K562 (cell line): Measurements from ENCODE around the gene TRIP12. TPM values are rescaled to one million over a fixed set of nuclear protein-coding genes. Genes with fewer than 3 reads are reported as not detected.
A peak's percentile ranks its signal among the peaks of the same experiment; 100 is the strongest.

ENCODE experiments used
- ATAC-seq: fragments of 200-7000 bp; cut with Tn5 transposase; 3 replicates; pipeline ENCODE4 v1.9.1; 2020; ENCODE audit warnings: moderate library complexity
- BruUV-seq: library from RNA; stranded (reverse); fragments of 400-500 nt; replicated peaks from 2 replicates; lab custom pipeline; 2021; lab: Mats Ljungman, UMichigan
- CTCF ChIA-PET: fragments of 300-600 bp; formaldehyde crosslinking; extraction: SDS; loops from one replicate; lab custom pipeline; 2021; ENCODE audit warnings: low intra/inter-chr PET ratio; lab: Yijun Ruan, JAX
- POLR2A ChIA-PET: fragments of 300-600, 350-650 bp; sonication (Branson Sonifier 250); formaldehyde crosslinking; extraction: SDS; loops from one replicate; lab custom pipeline; 2021; ENCODE audit warnings: antibody characterized with exemption, inconsistent platforms; lab: Yijun Ruan, JAX
- DNase-seq, 4 experiments: peaks; one replicate each; pipeline versions ENCODE4 v3.0.0 to v3.0.0-alpha.2; 2011 to 2018; ENCODE audit warnings: low spot score in 3 of 4, mixed read lengths in 3 of 4; ENCODE audit errors: extremely low read depth in 1 of 4
- FAIRE-seq: peaks from 2 replicates; lab custom pipeline; 2011; peaks lifted over from hg19 to GRCh38; lab: Jason Lieb, UNC
- H2AFZ ChIP-seq: 2 replicates; pipeline ENCODE4 v1.6.0; 2011; ENCODE audit warnings: low read depth, low read length, control low read depth, inconsistent platforms
- H3K27ac ChIP-seq: fragments of 200-600 bp; 3 replicates; pipeline ENCODE4 v1.8.0; 2011; ENCODE audit warnings: low read depth, mild to moderate bottlenecking, control low read depth, inconsistent platforms, low read length, moderate library complexity, mixed read lengths; ENCODE audit errors: extremely low read depth
- H3K27me3 ChIP-seq, 2 experiments: fragments of 300-600 bp in 1 of 2; 2 replicates in 1 of 2; 3 replicates in 1 of 2; pipeline versions ENCODE4 v1.6.0 to v1.8.0; 2011; ENCODE audit warnings: inconsistent platforms in 2 of 2, low read length in 2 of 2, mild to moderate bottlenecking in 1 of 2, mixed read lengths in 1 of 2, moderate library complexity in 1 of 2; ENCODE audit not compliant: control insufficient read depth in 2 of 2, insufficient read depth in 2 of 2
- H3K36me3 ChIP-seq: fragments of 300-600 bp; 3 replicates; pipeline ENCODE4 v1.8.0; 2011; ENCODE audit warnings: mild to moderate bottlenecking, low read length, inconsistent platforms; ENCODE audit not compliant: control insufficient read depth, insufficient read depth
- H3K4me1 ChIP-seq, 2 experiments: fragments of 200-600 bp in 1 of 2; replicated peaks in 1 of 2; 2 replicates in 1 of 2; 3 replicates in 1 of 2; pipeline versions ENCODE4 v1.5.1 to v1.8.0; 2011; ENCODE audit warnings: inconsistent platforms in 2 of 2, low read length in 2 of 2, mild to moderate bottlenecking in 1 of 2, mixed read lengths in 1 of 2, moderate library complexity in 1 of 2; ENCODE audit not compliant: control insufficient read depth in 2 of 2, insufficient read depth in 2 of 2
- H3K4me2 ChIP-seq: 2 replicates; pipeline ENCODE4 v1.6.1; 2011; ENCODE audit warnings: low read length, control low read depth, inconsistent platforms, mixed read lengths; ENCODE audit not compliant: insufficient read depth
- H3K4me3 ChIP-seq: fragments of 200-600 bp; sonication (generic), shearing (Covaris generic); 2 replicates; pipeline ENCODE4 v1.5.1; 2016; ENCODE audit warnings: control low read depth, inconsistent platforms
- H3K79me2 ChIP-seq: fragments of 200-600 bp; 3 replicates; pipeline ENCODE4 v1.8.0; 2011; ENCODE audit warnings: low read length, inconsistent platforms; ENCODE audit not compliant: control insufficient read depth, insufficient read depth
- H3K9ac ChIP-seq, 2 experiments: 2 replicates each; pipeline versions ENCODE4 v1.6.0 to v1.6.1; 2011; ENCODE audit warnings: low read depth in 2 of 2, low read length in 2 of 2, control low read depth in 1 of 2, inconsistent platforms in 1 of 2, mild to moderate bottlenecking in 1 of 2, mixed read lengths in 1 of 2; ENCODE audit not compliant: insufficient read depth in 1 of 2
- H3K9me1 ChIP-seq: one replicate; pipeline ENCODE4 v1.6.0; 2011; ENCODE audit warnings: inconsistent platforms, mild to moderate bottlenecking, low read length, moderate library complexity; ENCODE audit not compliant: control insufficient read depth, insufficient read depth
- H3K9me3 ChIP-seq: replicated peaks from 2 replicates; pipeline ENCODE4 v1.5.1; 2011; ENCODE audit warnings: low read depth, low read length, inconsistent platforms; ENCODE audit not compliant: control insufficient read depth, insufficient read depth
- H4K20me1 ChIP-seq: replicated peaks from 2 replicates; pipeline ENCODE4 v1.6.1; 2011; ENCODE audit warnings: low read length, inconsistent platforms, mixed read lengths; ENCODE audit not compliant: control insufficient read depth, insufficient read depth
- CTCF ChIP-seq, 3 experiments: IDR thresholded peaks in 2 of 3; conservative IDR thresholded peaks in 1 of 3; 2 replicates each; pipeline ENCODE4 v1.5.1; 2011 to 2012; ENCODE audit warnings: low read length in 3 of 3, mild to moderate bottlenecking in 3 of 3, control low read depth in 2 of 3, improper control_type of control experiment in 1 of 3, inconsistent platforms in 1 of 3, low read depth in 1 of 3, mixed read lengths in 1 of 3, moderate library complexity in 1 of 3; ENCODE audit not compliant: insufficient read depth in 2 of 3
- DEAF1 ChIP-seq: fragments of 450-650 bp; formaldehyde crosslinking; IDR thresholded peaks from 2 replicates; pipeline ENCODE4 v1.4.0; 2020; ENCODE audit warnings: mild to moderate bottlenecking, moderate library complexity
- DMBX1 ChIP-seq: fragments of 250-450 bp; sonication (Bioruptor Pico); IDR thresholded peaks from 2 replicates; pipeline ENCODE4 v1.8.0; 2022; ENCODE audit warnings: inconsistent platforms, mild to moderate bottlenecking, moderate library complexity, borderline replicate concordance
- NFE2L1 ChIP-seq: fragments of 450-650 bp; IDR thresholded peaks from 2 replicates; pipeline ENCODE4 v1.6.1; 2016; ENCODE audit warnings: missing genetic modification characterization, low read depth, mild to moderate bottlenecking, missing compliant biosample characterization, moderate library complexity, borderline replicate concordance
- RBM15 ChIP-seq: fragments of 200-400 bp; formaldehyde crosslinking; IDR thresholded peaks from 2 replicates; pipeline ENCODE4 v1.6.1; 2018; ENCODE audit warnings: mild to moderate bottlenecking, low read length, moderate library complexity; ENCODE audit not compliant: insufficient read depth
- RERE ChIP-seq: sonication (generic); formaldehyde crosslinking; IDR thresholded peaks from 2 replicates; pipeline ENCODE4 v1.8.0; 2023; ENCODE audit warnings: missing genetic modification reagents, mild to moderate bottlenecking, borderline replicate concordance
- ZNF165 ChIP-seq: fragments of 250-450 bp; sonication (Bioruptor Pico); IDR thresholded peaks from 2 replicates; pipeline ENCODE4 v1.4.0; 2020; ENCODE audit warnings: borderline replicate concordance
- ZNF512 ChIP-seq: IDR thresholded peaks from 2 replicates; pipeline ENCODE4 v1.6.1; 2016; ENCODE audit warnings: missing genetic modification characterization, missing compliant biosample characterization
- WGBS: fragments of 100-300 bp; shearing (Covaris generic); methylation state at CpG from one replicate; pipeline ENCODE4 v1.1.6; 2016; ENCODE audit warnings: low coverage, mixed read lengths; ENCODE audit not compliant: insufficient coverage; ENCODE audit errors: missing lambda C conversion rate; 5-methylcytosine and 5-hydroxymethylcytosine counted together
- in situ Hi-C: fragments of 300-500 bp; cut with MboI; formaldehyde crosslinking; loops from 4 replicates; pipeline ENCODE4 v1.15.0; 2018; ENCODE audit warnings: inconsistent platforms, mixed read lengths
- intact Hi-C: fragments of 100-400 bp; cut with micrococcal nuclease; formaldehyde crosslinking; loops from 2 replicates; pipeline ENCODE4 v1.14.2; 2022
- polyA plus RNA-seq, 8 experiments: library from polyadenylated mRNA; depleted of rRNA in 4 of 8; stranded (reverse) in 5 of 8; unstranded in 3 of 8; fragments of >200 nt; fragmentation: Nextera tagmentation in 2 of 8; fragmentation: Illumina TruSeq in 1 of 8; extraction: Ambion mirVana in 2 of 8; extraction: Trizol in 1 of 8; gene quantifications; 2 replicates each; pipeline versions ENCODE4 v1.2.1 to v1.2.3, GENCODE V29; 2011 to 2014; ENCODE audit warnings: inconsistent platforms in 1 of 8, missing spikeins in 1 of 8
- total RNA-seq, 7 experiments: library from RNA; depleted of rRNA in 6 of 7; stranded (reverse); fragments of >200 nt in 6 of 7; fragmentation: Illumina TruSeq in 2 of 7; extraction: Trizol in 2 of 7; gene quantifications; 2 replicates each; pipeline versions ENCODE4 v1.2.1 to v1.2.3, GENCODE V29; 2011 to 2021; ENCODE audit warnings: low replicate concordance in 1 of 7

Gene TRIP12
- total and polyA plus RNA-seq, 9 of the 15 experiments (the other 6 are each of a cell fraction or from before 2014, with no cell fraction given): 15.2 to 131 (median 80.1) TPM

- H3K4me1 ChIP-seq: no peaks in the 10 kb centered on the region
- no peak overlapping the region for H3K27ac ChIP-seq
- in situ Hi-C loops (no loop called here), intact Hi-C loops (no loop called here)
- no peak overlapping the region for H3K4me2 ChIP-seq
- no TSS peak for BruUV-seq
- H3K4me3 ChIP-seq: no peak overlapping the region
- no peaks in the 10 kb centered on the region for H3K9me3 ChIP-seq
- 0% methylated on average over 1 of the region's 1 CpG for WGBS
- H3K36me3 ChIP-seq: peaks cover 15% of the 10 kb centered on the region; the same call in 2 of the 3 replicates
- H4K20me1 ChIP-seq: no peaks in the 10 kb centered on the region
- H3K79me2 ChIP-seq: no peaks in the 10 kb centered on the region
- H3K9me1 ChIP-seq: no peaks in the 10 kb centered on the region
- no peak overlapping the region for H2AFZ ChIP-seq
- H3K9ac ChIP-seq: no peak overlapping the region
- DNase-seq: no peak
- peak; percentile 51; the same call in 2 of the 3 replicates for ATAC-seq
- no peaks in the 10 kb centered on the region for H3K27me3 ChIP-seq
- POLR2A ChIA-PET: no interaction called here
- FAIRE-seq: no peak
- CTCF ChIA-PET: no interaction called here
- no peak for TF ChIP-seq DEAF1 (CRISPR knock-in tag)
- TF ChIP-seq NFE2L1 (tag): no peak
- no peak for TF ChIP-seq RERE (CRISPR knock-in tag)
- TF ChIP-seq CTCF (IDR thresholded peaks at IDR 0.05 in 2 of 3, conservative IDR thresholded peaks at IDR 0.05 in 1 of 3; ENCODE audit: insufficient read depth in 2 of 3, low read depth in 1 of 3, low read length in 3 of 3): no peak
- no peak for TF ChIP-seq RBM15
- no peak for TF ChIP-seq ZNF512 (tag)
- TF ChIP-seq ZNF165 (CRISPR knock-in tag): no peak
- no peak for TF ChIP-seq DMBX1 (CRISPR knock-in tag)
These were observed 160.1 kb downstream of the TRIP12 start for GRCh38 chr2:229761663-229762062.
